Vagina (tissue), 2 donors: ENCODE measurements around the gene DET1. TPM values are rescaled to one million over a fixed set of nuclear protein-coding genes. Genes with fewer than 3 reads are reported as not detected.

Source experiments
- DNase-seq, 2 donors: peaks; one replicate each; pipeline ENCODE4 v3.0.0-alpha.2; 2017; ENCODE audit errors: extremely low spot score in 2 of 2
- H3K27ac ChIP-seq: fragments of 200-600 bp; sonication (generic); one replicate; pipeline ENCODE4 v1.5.1; 2019
- H3K27me3 ChIP-seq: fragments of 200-600 bp; sonication (generic); one replicate; pipeline ENCODE4 v1.5.1; 2019
- H3K36me3 ChIP-seq, 2 donors: fragments of 200-600 bp; sonication (generic); one replicate each; pipeline ENCODE4 v1.5.1; 2017 to 2019
- H3K4me1 ChIP-seq: fragments of 200-600 bp; sonication (generic); one replicate; pipeline ENCODE4 v1.5.1; 2019
- H3K4me3 ChIP-seq, 2 donors: fragments of 200-600 bp; sonication (generic); 1 replicate in 1 of 2; 2 replicates in 1 of 2; pipeline ENCODE4 v1.5.1; 2016 to 2019
- H3K9me3 ChIP-seq: fragments of 200-600 bp; sonication (generic); one replicate; pipeline ENCODE4 v1.5.1; 2019
- POLR2A ChIP-seq, 2 donors: fragments of 450-650 bp; IDR thresholded peaks; one replicate each; pipeline ENCODE4 v1.6.1; 2017; ENCODE audit warnings: antibody characterized with exemption in 2 of 2, mild to moderate bottlenecking in 2 of 2, moderate library complexity in 2 of 2
- POLR2AphosphoS5 ChIP-seq, 2 donors: sonication (generic); formaldehyde crosslinking; IDR thresholded peaks; one replicate each; pipeline ENCODE4 v1.9.0; 2017; ENCODE audit warnings: antibody characterized with exemption in 2 of 2, mild to moderate bottlenecking in 2 of 2, low read depth in 1 of 2; ENCODE audit not compliant: insufficient read depth in 1 of 2
- intact Hi-C: fragments of 100-400 bp; cut with DNase I; formaldehyde crosslinking; loops from one replicate; pipeline ENCODE4 v1.15.1; 2023
- total RNA-seq: library from RNA; depleted of rRNA; stranded (reverse); fragments of >200 nt; gene quantifications from one replicate; pipeline ENCODE4 v1.2.3, GENCODE V29; 2016
- TF ChIP-seq, protein P1 (sequence below), 3 experiments: fragments of 450-650 bp in 2 of 3; fragments of 200-600 bp in 1 of 3; sonication (generic) in 1 of 3; IDR thresholded peaks; one replicate each; pipeline ENCODE4 v1.5.1; 2017 to 2019; ENCODE audit warnings: antibody characterized with exemption in 3 of 3, mild to moderate bottlenecking in 2 of 3, moderate library complexity in 2 of 3

DET1 gene
- total RNA-seq, 1 donor from 2014 or later = 5.6 TPM

DNA sequence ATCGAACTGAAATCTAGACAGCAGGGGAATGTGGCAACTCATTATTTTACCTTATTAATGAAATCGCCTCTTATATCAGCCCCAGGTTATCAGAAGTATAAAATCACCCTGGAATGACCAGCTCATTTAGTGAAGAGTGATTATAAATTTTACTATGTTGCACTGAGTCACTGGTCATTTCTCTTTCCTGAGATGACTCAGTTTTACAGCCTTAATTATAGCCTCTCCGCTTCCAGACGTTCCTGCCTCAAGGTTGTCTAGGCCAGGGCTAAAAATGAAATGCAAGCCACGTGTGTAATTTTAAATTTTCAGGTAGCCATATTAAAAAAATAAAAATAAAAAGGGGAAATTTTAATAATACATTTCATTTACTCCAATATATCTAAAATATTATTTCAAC lies 33.3 kb downstream of the DET1 start:
- Histone ChIP-seq H3K9me3 (no peaks in the 10 kb centered on the region), H3K27me3 (no peaks in the 10 kb centered on the region), H3K36me3 (peaks cover 0 to 28% of the 10 kb centered on the region in 2 donors), H3K4me3 (no peak overlapping the region), H3K4me1 (no peaks in the 10 kb centered on the region), H3K27ac (no peak overlapping the region)
- no peak for DNase-seq
- intact Hi-C loops = no loop called here
- TF ChIP-seq, protein P1, sequence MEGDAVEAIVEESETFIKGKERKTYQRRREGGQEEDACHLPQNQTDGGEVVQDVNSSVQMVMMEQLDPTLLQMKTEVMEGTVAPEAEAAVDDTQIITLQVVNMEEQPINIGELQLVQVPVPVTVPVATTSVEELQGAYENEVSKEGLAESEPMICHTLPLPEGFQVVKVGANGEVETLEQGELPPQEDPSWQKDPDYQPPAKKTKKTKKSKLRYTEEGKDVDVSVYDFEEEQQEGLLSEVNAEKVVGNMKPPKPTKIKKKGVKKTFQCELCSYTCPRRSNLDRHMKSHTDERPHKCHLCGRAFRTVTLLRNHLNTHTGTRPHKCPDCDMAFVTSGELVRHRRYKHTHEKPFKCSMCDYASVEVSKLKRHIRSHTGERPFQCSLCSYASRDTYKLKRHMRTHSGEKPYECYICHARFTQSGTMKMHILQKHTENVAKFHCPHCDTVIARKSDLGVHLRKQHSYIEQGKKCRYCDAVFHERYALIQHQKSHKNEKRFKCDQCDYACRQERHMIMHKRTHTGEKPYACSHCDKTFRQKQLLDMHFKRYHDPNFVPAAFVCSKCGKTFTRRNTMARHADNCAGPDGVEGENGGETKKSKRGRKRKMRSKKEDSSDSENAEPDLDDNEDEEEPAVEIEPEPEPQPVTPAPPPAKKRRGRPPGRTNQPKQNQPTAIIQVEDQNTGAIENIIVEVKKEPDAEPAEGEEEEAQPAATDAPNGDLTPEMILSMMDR (IDR thresholded peaks at IDR 0.05) = no peak
- TF ChIP-seq POLR2AphosphoS5 (IDR thresholded peaks at IDR 0.05; ENCODE audit: insufficient read depth in 1 of 2, low read depth in 1 of 2) (no peak), POLR2A (IDR thresholded peaks at IDR 0.05) (no peak)

DNA sequence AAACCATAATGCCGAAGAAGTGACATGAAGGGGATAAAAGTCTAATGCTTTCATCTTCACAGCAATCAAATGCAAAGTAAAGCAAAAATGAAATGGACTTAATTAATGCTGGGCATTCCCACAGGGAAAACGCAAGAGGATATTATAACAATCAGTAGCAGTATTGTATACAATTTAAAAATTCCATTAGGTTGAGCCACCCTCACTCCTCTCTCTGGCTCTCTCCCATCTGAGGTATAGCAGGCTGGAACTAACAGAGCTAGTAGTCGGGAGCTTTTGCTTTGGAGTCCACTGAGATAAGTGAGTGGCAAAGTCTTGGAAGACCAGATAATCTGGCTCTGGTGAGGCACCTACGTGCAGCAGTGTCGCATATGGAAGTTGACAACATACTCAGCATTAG lies 33.9 kb downstream of the DET1 start:
- Histone ChIP-seq H3K27me3 (no peaks in the 10 kb centered on the region), H3K4me3 (no peak overlapping the region), H3K36me3 (peaks cover 0 to 28% of the 10 kb centered on the region in 2 donors), H3K9me3 (no peaks in the 10 kb centered on the region), H3K4me1 (no peaks in the 10 kb centered on the region), H3K27ac (no peak overlapping the region)
- DNase-seq = no peak
- intact Hi-C loops = no loop called here
- no peak for TF ChIP-seq POLR2AphosphoS5 (IDR thresholded peaks at IDR 0.05; ENCODE audit: insufficient read depth in 1 of 2, low read depth in 1 of 2)
- TF ChIP-seq POLR2A (IDR thresholded peaks at IDR 0.05) = no peak
- TF ChIP-seq, protein P1 (IDR thresholded peaks at IDR 0.05) = no peak

DNA sequence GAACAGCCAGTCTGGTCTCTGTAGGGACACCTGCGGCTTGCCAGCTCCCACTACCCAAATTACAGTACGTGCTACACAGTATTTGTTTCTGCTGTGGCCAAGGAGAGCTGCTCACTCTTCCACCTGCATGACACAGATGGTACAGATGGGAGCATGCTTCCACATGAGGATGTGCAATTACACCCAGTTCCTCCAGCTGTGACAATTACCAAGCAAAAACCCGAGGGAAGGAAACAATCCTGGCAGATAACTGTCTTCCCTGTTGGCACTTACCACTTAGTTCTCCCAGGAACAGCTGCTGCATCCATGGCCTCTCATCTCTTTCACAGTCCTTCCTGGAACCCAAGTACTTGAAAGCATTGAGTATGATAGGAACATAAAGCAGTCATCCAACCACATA lies 34.4 kb downstream of the DET1 start:
- no peak for DNase-seq

DNA sequence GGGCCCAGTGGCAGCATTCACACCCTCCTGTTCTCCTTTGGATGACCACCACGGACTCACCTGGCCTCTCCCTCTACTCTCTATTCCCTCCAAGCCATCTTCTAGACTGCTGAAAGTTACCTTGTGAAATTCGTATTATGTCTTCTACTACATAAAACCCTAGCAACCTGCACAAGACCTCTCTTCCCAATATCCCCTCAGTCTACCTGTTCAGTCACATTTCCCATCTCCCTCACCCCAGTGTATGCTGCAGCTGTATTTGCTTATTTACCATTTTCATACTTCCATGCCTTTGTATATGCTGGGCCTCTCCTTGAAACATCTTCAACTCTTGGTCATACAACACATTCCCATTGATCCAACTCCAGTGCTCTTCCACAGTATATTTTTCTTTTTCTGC lies 35.3 kb downstream of the DET1 start:
- H3K9me3 ChIP-seq = no peaks in the 10 kb centered on the region
- TF ChIP-seq, protein P1 (IDR thresholded peaks at IDR 0.05) = no peak
- TF ChIP-seq POLR2A (IDR thresholded peaks at IDR 0.05) (no peak), POLR2AphosphoS5 (IDR thresholded peaks at IDR 0.05; ENCODE audit: insufficient read depth in 1 of 2, low read depth in 1 of 2) (no peak)
- intact Hi-C loops = no loop called here
- no peaks in the 10 kb centered on the region for H3K4me1 ChIP-seq
- H3K36me3 ChIP-seq = peaks cover 0 to 28% of the 10 kb centered on the region in 2 donors
- no peak overlapping the region for H3K27ac ChIP-seq
- DNase-seq = no peak
- H3K27me3 ChIP-seq = no peaks in the 10 kb centered on the region
- no peak overlapping the region for H3K4me3 ChIP-seq

More for the DNA sequence above, 34.4 kb downstream of the DET1 start:
- H3K9me3 ChIP-seq = no peaks in the 10 kb centered on the region
- no peaks in the 10 kb centered on the region for H3K27me3 ChIP-seq
- peaks cover 0 to 28% of the 10 kb centered on the region in 2 donors for H3K36me3 ChIP-seq
- H3K27ac ChIP-seq = no peak overlapping the region
- no peak overlapping the region for H3K4me3 ChIP-seq
- no peaks in the 10 kb centered on the region for H3K4me1 ChIP-seq
- intact Hi-C loops = no loop called here
- TF ChIP-seq, protein P1 (IDR thresholded peaks at IDR 0.05) = no peak
- no peak for TF ChIP-seq POLR2AphosphoS5 (IDR thresholded peaks at IDR 0.05; ENCODE audit: insufficient read depth in 1 of 2, low read depth in 1 of 2)
- no peak for TF ChIP-seq POLR2A (IDR thresholded peaks at IDR 0.05)

DNA sequence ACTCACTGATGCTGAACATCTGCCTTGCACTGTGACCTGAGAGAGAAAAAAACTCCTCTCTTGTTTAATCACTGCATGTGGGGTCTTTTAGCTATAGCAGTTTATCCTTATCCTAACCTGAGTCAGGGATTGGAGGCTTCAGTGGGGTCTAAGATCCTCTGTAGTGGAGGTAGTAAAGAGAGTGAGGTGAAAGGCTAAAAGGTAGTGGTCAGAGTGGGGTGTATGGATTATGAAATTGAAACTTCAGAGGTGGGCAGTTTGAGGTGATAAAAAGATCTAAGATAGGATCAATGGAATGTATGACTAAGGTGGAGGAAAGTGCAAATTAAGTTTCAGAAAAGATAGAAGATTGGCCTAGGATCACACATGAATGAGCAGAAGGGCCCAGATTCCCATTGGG lies 36.5 kb downstream of the DET1 start:
- TF ChIP-seq POLR2AphosphoS5 (IDR thresholded peaks at IDR 0.05; ENCODE audit: insufficient read depth in 1 of 2, low read depth in 1 of 2) (no peak), POLR2A (IDR thresholded peaks at IDR 0.05) (no peak)
- TF ChIP-seq, protein P1 (IDR thresholded peaks at IDR 0.05) = no peak
- H3K4me3 ChIP-seq = no peak overlapping the region
- no peaks in the 10 kb centered on the region for H3K27me3 ChIP-seq
- H3K27ac ChIP-seq = no peak overlapping the region
- peaks cover 0 to 28% of the 10 kb centered on the region in 2 donors for H3K36me3 ChIP-seq
- intact Hi-C loops = no loop called here
- no peaks in the 10 kb centered on the region for H3K9me3 ChIP-seq
- no peaks in the 10 kb centered on the region for H3K4me1 ChIP-seq
- no peak for DNase-seq
